Gastroesophageal sphincter (tissue), 3 donors: Measurements from ENCODE around the gene ARHGAP42.

Source experiments
- POLR2A ChIP-seq, 2 donors: fragments of 450-650 bp; IDR thresholded peaks; one replicate each; pipeline ENCODE4 v1.6.1; 2017; ENCODE audit warnings: antibody characterized with exemption in 2 of 2, mild to moderate bottlenecking in 2 of 2, moderate library complexity in 1 of 2
- TF ChIP-seq, protein P1 (sequence below), 4 experiments: fragments of 200-600 bp in 2 of 4; fragments of 450-650 bp in 2 of 4; sonication (generic) in 1 of 4; IDR thresholded peaks; one replicate each; pipeline ENCODE4 v1.5.1; 2017 to 2019; ENCODE audit warnings: antibody characterized with exemption in 4 of 4, mild to moderate bottlenecking in 2 of 4, moderate library complexity in 2 of 4

DNA sequence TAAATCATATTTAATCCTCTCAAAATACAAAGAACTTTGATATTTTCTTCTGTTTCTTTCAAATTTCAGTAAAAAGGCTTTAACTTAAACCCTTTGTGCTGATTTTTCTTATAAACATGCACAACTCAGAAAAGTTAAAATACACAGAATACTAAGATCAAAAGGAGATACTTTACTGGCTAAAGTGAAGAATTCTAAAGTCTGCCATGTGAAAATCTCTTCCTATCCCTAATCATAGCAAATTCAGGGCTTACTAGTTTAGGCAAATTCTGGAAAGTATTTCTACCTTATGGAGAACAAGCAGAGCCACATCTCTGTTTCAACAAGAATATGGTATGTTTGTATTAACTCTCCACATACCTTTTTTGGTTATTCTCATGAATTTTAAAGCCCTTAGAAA, 345.9 kb downstream of the ARHGAP42 start:
- TF ChIP-seq, protein P1, sequence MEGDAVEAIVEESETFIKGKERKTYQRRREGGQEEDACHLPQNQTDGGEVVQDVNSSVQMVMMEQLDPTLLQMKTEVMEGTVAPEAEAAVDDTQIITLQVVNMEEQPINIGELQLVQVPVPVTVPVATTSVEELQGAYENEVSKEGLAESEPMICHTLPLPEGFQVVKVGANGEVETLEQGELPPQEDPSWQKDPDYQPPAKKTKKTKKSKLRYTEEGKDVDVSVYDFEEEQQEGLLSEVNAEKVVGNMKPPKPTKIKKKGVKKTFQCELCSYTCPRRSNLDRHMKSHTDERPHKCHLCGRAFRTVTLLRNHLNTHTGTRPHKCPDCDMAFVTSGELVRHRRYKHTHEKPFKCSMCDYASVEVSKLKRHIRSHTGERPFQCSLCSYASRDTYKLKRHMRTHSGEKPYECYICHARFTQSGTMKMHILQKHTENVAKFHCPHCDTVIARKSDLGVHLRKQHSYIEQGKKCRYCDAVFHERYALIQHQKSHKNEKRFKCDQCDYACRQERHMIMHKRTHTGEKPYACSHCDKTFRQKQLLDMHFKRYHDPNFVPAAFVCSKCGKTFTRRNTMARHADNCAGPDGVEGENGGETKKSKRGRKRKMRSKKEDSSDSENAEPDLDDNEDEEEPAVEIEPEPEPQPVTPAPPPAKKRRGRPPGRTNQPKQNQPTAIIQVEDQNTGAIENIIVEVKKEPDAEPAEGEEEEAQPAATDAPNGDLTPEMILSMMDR (IDR thresholded peaks at IDR 0.05): no peak
- no peak for TF ChIP-seq POLR2A (IDR thresholded peaks at IDR 0.05)
